GM18502 (cell line): ENCODE results near the gene IGF1.
"Not testable (repeated sequence)": the region's sequence is repeated elsewhere in the genome, so short reads cannot be mapped to it uniquely, and the experiment has no call there.

Source experiments
- ATAC-seq: cut with Tn5 transposase; IDR thresholded peaks from one replicate; pipeline ENCODE4 v1.9.1; 2021; ENCODE audit warnings: mild to moderate bottlenecking; ENCODE audit not compliant: unreplicated experiment, poor library complexity

Gene IGF1

DNA sequence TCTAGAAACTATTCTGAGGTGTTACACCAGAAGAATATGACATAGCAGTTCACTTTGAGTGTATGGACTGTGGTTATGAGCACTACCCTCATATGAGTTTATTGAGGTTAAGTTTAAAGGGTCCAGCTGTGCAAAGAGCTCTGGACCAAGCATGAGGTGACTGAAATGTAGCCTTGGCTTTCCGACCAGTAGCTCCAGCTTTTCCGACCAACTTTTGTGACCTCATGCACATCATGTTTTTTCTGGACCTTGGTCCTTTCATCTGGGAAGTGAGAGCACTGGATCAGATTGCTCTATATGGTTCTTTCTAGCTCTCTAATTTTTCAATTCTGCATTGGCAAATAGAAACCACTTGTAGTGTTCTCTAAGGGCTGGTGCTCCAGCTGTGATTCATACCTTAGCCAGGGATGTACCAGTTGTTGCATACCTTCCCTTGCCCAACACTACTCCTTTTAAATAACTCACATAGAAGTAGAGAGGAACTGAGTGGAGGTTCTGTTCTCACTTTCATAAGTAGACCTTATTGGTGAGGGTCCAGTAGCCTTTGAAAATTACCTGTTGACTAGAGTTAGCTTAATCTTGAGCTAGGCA lies 16.6 kb downstream of the IGF1 start:
- ATAC-seq: no peak

DNA sequence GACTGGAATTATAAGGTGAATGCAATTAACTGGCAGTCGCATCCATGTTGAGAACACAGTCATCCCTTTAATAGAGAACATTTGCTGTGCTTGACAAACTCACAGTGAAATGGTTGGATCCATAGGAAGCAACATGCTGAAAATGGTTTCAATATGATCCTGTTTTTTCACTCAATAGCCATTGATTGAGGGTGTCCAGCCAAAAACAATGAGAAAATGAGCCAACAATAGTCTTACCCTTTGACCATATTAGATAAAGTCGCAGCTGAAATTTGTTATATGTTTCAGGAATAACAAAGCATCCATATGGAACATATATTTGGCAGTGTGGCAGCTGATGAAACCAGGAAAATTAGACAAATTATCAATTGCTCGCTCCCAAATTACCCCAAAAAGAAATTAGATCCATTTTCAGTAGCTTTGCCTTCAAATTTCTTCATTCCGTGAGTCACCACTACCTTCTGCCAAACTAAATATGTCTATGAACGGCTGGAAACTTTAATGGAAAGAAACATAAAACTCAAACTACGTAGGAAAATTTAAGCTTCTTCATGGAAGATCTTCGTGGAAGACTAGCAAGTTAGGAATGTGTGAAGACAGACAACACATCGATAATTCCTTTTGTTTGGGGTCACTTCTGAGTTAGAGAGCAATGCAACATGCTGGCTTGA lies 17.4 kb downstream of the IGF1 start:
- ATAC-seq: no peak

DNA sequence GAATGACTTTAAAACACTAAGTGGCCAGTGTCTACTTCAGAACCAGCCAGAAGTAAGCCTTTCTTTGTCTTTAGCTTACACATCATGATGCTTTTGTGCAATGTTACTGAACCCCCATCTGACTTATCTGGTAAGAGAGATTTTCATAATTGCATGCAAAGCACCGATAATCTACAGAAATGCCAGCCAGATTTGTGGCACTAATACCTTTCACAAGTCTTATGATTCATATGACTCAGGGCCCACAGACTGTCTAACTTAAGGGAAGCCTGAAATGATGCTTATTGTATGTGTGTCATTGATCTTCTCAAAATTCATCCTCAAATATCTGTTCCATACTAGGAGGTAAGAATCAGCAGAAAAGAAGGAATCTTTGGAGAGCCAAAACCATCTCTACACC lies 18.0 kb downstream of the IGF1 start:
- ATAC-seq: no peak

DNA sequence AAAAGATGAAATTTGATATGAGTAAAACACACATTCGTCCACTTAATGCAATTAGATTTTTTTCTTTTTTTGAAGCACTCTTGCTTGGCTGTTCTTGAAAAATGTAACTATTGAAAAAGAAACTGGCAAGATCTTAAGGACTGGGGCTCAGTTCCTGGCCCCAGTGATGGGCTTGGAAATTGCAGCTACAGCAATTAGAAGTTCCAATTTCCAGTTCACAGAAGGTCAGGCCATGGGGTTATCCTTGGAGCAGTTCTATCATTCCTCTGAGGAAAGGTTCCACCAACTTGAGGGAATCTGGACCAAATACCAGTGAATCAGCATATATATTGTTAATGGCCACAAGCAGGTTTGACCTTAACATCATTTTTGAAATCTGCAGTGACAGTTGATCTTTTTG lies 18.9 kb downstream of the IGF1 start:
- ATAC-seq: no peak

DNA sequence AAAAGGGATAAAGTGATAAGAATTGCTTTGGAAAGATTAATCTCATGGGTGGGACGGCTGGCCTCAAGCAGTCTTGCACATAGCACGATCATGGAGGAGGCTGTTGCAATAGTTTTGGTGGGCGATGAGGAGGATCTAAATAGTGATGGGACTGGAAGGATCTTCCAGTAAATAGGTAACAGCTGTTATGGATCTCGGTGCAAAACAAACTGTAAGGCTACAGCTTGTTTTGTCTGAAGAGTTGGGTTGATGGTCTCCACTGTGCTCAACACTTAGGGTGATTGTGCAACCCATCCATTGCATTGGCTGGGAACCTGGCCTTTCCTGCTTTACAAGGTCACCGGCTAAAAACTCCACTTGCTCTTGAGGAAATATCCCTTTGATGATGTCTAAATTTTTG lies 21.0 kb downstream of the IGF1 start:
- ATAC-seq: no peak

DNA sequence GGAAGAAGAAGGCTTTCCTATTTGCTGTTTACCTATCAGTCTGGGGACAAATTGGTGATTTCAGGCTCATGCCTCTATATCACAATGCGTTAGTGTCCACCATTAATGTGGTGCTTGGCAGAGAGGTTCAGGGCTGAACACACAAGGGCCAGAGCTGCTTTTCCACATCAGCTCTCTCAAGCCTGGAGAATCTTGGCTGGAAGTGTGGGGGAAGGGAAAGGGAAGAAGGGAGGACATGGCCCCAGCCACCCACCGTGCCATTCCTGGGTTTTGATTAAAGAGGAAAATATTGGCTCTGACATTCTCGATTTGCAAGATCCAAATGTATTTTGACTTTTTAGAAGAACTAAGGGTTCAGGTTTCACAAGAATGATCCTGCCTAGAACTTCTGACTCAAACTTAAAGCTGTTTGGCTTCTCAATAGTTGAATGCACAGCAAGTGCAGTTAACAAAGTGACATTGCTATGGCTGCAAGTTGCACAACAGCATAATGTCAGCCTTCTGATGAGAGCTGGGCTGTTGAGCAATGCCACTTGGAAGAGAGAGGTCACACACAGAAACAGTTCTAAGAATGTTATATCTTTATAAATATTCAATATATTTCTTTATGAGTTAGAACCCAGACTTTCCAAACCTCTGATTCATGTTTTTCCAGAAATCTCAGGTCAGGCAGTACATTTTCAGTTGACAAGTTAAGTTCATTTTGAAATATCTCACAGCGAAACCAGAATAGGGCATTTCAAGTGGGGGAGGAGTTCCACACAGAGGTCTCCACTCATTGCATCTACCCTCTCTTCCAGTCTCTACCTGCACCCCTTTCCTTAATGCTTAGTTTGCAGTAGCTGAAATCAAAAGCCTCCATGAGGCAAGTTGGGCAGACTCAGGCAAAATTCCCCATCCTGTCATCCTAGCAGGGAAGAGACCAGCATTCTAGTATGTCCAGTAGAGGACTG lies 25.3 kb downstream of the IGF1 start:
- no peak for ATAC-seq

DNA sequence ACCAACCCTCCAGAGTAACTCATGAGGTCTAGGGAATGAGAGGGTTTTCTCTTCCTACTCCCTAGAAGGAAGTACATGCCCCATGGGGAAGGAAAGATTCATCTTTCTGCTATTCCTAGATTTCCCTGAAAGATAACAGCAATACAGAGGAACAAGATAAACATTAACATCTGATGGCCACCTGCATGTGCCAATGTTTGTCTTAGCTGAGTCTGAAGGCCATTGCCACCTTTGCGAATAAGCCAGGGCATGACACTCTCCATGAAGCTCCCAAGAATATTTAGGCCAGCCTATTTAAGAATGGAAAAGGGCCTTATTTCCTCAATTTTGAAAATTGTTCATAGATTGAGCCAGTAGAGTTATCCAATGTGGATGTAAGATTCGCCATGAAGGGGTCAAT lies 26.0 kb downstream of the IGF1 start:
- no peak for ATAC-seq

DNA sequence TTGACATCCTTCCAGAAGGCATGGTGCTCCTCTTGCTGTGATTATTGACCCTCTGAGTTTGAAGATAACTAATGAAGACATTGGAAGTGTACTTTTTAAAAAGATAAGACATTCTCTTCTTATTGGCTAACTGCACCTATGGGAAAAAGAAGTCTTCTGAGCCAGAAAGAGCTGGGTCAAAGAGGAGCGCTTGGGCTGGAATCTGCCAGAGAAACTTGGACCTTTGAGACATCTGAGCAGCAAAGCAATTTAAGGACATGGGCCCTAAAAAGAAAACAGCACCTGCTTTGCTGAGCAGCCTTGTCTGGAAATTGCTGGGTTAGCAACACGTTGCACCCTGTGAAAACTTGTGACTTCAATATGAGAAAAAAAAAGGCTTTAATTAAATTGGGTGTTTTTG lies 27.8 kb downstream of the IGF1 start:
- no peak for ATAC-seq

DNA sequence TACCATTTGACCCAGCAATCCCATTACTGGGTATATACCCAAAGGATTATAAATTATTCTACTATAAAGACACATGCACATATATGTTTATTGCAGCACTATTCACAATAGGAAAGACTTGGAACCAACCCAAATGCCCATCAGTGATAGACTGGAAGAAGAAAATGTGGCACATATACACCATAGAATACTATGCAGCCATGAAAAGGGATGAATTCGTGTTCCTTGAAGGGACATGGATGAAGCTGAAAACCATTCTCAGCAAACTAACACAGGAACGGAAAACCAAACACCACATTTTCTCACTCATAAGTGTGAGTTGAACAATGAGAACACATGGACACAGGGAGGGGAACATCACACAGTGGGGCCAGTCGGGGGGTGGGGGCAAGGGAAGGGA lies 31.3 kb downstream of the IGF1 start:
- ATAC-seq: not testable (repeated sequence)

DNA sequence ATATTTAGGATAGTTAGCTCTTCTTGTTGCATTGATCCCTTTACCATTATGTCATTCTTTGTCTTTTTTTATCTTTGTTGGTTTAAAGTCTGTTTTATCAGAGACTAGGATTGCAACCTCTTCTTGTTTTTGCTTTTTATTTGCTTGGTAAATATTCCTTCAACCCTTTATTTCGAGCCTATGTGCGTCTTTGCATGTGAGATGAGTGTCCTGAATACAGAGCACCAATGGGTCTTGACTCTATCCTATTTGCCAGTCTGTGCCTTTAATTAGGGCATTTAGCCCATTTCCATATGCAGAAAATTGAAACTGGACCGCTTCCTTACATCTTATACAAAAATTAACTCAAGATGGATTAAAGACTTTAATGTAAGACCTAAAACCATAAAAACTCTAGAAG lies 32.9 kb downstream of the IGF1 start:
- ATAC-seq: not testable (repeated sequence)

DNA sequence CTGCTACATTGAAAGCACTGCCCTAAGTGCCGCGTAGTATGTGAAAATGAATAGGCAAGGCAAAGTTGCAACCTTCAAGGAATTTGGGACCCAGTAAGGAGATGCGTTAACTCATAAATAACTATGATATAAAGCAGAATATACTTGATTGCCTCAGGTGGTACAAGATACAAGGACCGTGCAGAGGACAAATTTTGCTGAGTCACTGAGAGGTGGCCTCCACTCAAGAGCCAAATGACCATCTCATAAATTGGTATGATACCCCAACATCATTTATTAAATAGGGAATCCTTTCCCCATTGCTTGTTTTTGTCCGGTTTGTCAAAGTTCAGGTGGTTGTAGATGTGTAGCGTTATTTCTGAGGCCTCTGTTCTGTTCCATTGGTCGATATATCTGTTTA lies 35.7 kb downstream of the IGF1 start:
- no peak for ATAC-seq

DNA sequence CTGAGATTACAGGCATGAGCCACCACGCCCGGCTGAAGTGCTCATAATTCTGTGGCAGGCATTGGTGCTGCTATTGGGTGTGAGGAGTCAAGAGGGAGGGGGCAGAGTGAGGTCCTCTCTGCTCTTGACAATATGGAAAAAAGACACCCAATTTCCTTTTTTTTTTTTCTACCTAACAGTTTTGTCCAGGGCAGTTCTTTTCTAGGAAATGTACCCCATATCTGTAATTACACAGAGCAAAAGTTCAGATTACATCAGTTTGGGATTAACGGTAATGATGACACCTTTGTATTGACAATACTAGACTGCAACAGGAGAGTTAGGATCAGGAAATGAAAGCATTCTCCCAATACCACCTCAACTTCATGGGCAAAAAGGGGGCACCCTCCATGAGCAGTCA lies 36.3 kb downstream of the IGF1 start:
- ATAC-seq: no peak

DNA sequence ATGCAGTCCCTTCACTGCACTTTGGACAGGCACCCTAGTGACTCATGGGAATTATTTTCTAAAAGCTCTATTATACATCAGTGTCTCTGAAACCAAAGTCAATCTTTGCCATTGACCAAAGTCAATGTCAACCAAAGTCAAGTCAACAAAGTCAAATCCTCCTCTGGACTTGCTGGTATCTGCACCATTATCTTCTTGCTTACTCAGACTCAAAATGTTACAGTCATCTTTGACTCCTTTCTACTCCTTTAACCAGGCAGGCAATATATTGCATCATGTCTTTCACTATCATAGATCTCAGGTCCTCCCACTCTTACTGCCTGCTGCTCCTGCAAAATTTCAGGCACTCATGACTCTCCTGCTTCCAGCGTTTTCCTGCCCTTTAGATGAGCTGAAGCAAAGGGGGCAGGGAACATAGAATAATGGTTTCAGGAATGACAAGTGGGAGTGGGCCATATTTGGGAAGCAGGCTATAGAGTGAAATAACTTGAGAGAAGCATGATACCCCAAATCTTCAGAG lies 39.2 kb downstream of the IGF1 start:
- no peak for ATAC-seq

DNA sequence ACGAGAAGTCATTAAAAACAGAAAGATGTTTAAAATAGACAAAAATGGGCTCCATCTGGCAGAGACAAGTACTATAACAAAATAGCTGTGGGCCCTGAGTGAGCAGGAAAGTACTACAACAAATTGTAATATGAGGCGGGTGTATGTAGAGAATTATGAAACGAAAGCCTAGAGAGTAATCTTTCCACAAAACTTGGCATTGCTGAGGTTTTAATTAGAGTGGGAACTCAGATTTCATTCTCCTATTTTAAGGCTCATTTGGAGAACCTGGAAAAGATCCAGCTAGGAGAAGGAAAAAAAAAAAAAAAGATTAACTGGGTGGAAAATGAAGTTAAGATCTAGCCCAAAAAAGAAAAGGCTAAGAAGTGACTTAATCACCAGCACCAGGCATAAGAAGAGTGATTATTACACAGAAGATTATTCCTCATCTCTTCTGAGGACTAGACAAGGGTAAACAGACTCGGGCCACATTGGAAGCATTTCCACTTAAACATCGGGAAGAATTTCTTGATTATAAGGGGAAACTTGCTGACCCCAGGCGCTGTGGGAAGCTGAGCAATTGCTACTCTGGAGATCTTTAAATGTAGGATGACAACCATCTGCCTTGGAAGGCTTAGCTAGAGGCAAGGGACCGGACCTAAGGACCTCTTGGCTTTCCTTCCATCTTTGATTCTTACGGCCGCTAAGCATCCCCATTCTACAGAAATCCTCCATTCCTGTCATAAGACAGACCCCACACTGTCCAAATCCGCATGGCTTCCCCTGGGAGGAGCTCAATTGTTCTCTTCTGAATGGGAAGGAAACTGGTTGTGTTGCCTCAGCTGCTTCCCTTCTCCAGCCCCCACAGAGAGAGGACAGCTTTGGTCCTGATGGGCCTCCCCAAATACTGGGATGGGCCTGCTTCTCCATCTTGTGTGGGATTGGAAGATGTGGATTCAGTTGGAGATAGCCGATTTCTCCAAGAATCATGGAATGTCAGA lies 40.6 kb downstream of the IGF1 start:
- ATAC-seq: no peak

DNA sequence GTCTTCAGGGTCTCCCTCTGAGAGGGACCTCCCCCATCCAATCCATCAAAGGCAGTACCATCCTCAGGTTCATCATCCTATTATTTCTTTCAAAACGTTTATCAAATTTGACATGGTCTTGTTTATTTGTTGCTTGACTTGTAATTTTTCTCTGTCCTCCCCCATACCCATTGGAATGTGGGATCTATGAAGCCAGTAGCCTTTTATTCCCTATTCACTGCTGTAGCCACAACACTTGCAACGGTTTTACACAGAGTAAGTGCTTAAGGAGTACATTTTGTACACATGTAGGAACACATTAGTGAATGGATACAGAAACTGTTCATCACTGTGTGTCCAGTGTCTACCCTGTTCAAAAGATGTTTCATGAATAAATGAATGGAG lies 41.5 kb downstream of the IGF1 start:
- no peak for ATAC-seq

DNA sequence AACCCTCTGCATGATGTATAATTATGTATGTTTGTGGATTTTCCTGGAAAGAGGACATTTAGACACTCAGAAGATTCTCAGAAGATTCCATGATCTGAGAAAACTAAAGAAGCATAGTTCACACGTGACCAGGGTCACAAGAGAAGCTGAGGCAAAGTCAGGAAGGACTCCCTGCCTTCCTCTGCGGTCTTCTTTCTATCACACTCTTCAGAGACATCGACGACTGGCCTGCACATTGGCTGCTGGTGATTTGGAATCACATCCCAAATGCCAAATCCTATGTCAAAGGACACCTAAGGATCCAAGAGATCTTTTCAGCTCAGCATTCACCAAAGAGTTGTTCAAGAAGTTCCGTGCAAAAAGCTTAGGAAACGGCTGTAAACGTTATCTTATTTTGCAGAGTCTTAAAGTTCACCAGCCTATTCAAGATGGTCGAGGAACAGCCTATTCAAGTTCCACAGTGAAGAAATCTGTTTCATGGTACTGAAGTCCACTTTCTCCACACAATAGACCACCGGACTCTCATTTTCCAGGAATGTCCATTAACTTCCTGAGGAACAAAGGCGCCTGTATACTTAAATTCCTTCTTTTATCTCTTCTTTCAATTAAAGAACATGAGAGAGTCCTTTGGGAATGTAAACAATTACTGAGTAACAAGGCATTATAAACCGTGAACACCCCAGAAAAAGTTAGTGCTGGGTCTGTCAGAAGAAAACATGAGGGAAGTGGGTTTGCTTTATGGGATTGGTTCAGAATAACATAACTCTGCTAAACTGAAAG lies 42.1 kb downstream of the IGF1 start:
- ATAC-seq: no peak

DNA sequence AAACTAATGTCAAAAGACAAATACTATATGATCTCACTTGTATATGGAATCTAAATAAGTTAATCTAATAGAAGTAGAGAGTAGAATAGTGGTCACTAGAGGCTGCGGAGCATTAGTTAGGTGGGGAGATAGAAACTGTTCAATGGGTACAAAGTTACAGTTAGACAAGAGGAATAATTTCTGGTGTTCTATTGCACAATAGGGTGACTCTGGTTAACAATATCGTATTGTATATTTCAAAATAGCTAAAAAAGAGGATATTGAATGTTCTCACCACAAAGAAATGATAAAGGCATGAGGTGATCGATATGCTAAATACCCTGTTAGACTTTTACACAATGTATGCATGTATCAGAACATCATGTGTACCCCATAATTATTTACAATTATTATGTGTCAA lies 42.9 kb downstream of the IGF1 start:
- ATAC-seq: no peak

DNA sequence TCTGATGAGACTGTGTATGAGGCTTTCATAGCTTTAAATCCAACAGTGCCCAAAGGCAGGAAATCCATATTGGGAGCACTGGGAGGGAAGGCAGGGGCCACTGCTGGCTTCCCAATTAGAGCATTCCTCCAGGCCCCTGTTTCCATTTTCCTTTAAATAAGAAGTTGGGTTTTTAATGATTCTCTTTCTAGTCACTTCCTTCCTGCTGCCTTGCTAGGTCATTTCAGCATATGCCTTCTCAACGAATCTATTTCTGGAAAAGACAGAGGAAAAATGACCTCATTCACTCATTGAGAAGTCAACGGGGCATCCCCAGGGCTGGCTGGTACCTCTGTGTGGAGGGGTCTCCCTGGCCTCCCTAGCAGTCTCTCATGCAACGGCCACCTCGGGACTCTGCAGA lies 43.5 kb downstream of the IGF1 start:
- ATAC-seq: no peak

DNA sequence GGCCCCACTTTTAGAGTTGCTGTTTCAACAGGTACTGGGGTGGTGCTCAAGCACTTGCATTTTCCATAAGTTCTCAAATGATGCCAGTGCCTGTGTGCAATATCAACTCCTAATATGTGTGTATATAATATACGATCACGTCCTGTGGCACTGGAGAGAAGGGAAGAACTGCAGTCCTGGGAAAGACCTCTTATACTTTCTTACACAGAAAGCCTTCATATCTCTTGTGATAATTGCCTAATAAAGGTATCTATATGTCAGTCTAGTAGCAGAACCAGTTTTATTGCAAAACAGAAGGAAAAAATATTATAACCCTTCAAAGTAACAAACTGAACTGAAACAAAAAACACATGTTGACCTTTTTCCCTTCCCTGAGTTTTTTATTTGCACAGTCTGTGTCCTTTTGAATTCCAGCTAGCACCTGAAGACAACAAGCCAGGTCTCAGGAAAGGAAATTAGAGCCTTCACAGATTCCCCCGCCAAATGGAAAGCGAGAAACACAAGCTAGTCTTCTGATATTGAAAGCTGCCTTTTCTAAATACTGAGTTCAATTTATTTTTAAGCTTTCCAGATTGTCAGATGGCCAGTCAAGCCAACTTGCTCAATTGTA lies 44.4 kb downstream of the IGF1 start:
- ATAC-seq: no peak
